HG03159 (cell line): ENCODE results near the gene CNTNAP5.

Experiments
- ATAC-seq: cut with Tn5 transposase; IDR thresholded peaks from one replicate; pipeline ENCODE4 v1.9.1; 2021; ENCODE audit warnings: mild to moderate bottlenecking, moderate library complexity; ENCODE audit not compliant: unreplicated experiment

CNTNAP5 gene

GRCh38 chr2:124664363-124664762 is 639.3 kb downstream of the CNTNAP5 start:
- ATAC-seq, result no peak

GRCh38 chr2:124666976-124667375 is 641.9 kb downstream of the CNTNAP5 start:
- no peak for ATAC-seq

GRCh38 chr2:124668161-124668560 is 643.1 kb downstream of the CNTNAP5 start:
- no peak for ATAC-seq

- ATAC-seq, result no peak
These were observed 645.1 kb downstream of the CNTNAP5 start for GRCh38 chr2:124670187-124670586.

- ATAC-seq, result no peak
These were observed 653.0 kb downstream of the CNTNAP5 start for GRCh38 chr2:124678043-124678442.

- no peak for ATAC-seq
These were observed 658.7 kb downstream of the CNTNAP5 start for GRCh38 chr2:124683536-124684428.

- no peak for ATAC-seq
These were observed 664.3 kb downstream of the CNTNAP5 start for GRCh38 chr2:124689348-124689747.

- ATAC-seq, result no peak
These were observed 667.1 kb downstream of the CNTNAP5 start for GRCh38 chr2:124692216-124692615.

- ATAC-seq, result no peak
These were observed 667.6 kb downstream of the CNTNAP5 start for GRCh38 chr2:124692707-124693106.

GRCh38 chr2:124693156-124693555 is 668.1 kb downstream of the CNTNAP5 start:
- no peak for ATAC-seq

GRCh38 chr2:124698979-124699565 is 674.0 kb downstream of the CNTNAP5 start:
- no peak for ATAC-seq

GRCh38 chr2:124702777-124703176 is 677.7 kb downstream of the CNTNAP5 start:
- ATAC-seq, result no peak

- no peak for ATAC-seq
These were observed 679.2 kb downstream of the CNTNAP5 start for GRCh38 chr2:124704071-124704925.

GRCh38 chr2:124708661-124709060 is 683.6 kb downstream of the CNTNAP5 start:
- ATAC-seq, result no peak

GRCh38 chr2:124713969-124714368 is 688.9 kb downstream of the CNTNAP5 start:
- no peak for ATAC-seq

- ATAC-seq, result no peak
These were observed 700.1 kb downstream of the CNTNAP5 start for GRCh38 chr2:124725187-124725586.

- ATAC-seq, result no peak
These were observed 715.5 kb downstream of the CNTNAP5 start for GRCh38 chr2:124740636-124741035.

- ATAC-seq, result no peak
These were observed 728.8 kb downstream of the CNTNAP5 start for GRCh38 chr2:124753842-124754241.

GRCh38 chr2:124755386-124755785 is 730.3 kb downstream of the CNTNAP5 start:
- ATAC-seq, result no peak

GRCh38 chr2:124756048-124756447 is 731.0 kb downstream of the CNTNAP5 start:
- ATAC-seq, result no peak

- no peak for ATAC-seq
These were observed 737.3 kb downstream of the CNTNAP5 start for GRCh38 chr2:124762388-124762787.
